Gastroesophageal sphincter (tissue), 3 donors: Measurements from ENCODE around the gene ISLR.

ENCODE experiments used
- EP300 ChIP-seq: sonication (generic); formaldehyde crosslinking; IDR thresholded peaks from one replicate; pipeline ENCODE4 v1.6.1; 2017; ENCODE audit warnings: antibody characterized with exemption, mild to moderate bottlenecking
- POLR2AphosphoS5 ChIP-seq: sonication (generic); formaldehyde crosslinking; IDR thresholded peaks from one replicate; pipeline ENCODE4 v1.6.1; 2017; ENCODE audit warnings: antibody characterized with exemption
- TF ChIP-seq, protein P1 (sequence below), 4 experiments: fragments of 200-600 bp in 2 of 4; fragments of 450-650 bp in 2 of 4; sonication (generic) in 1 of 4; IDR thresholded peaks; one replicate each; pipeline ENCODE4 v1.5.1; 2017 to 2019; ENCODE audit warnings: antibody characterized with exemption in 4 of 4, mild to moderate bottlenecking in 2 of 4, moderate library complexity in 2 of 4

DNA sequence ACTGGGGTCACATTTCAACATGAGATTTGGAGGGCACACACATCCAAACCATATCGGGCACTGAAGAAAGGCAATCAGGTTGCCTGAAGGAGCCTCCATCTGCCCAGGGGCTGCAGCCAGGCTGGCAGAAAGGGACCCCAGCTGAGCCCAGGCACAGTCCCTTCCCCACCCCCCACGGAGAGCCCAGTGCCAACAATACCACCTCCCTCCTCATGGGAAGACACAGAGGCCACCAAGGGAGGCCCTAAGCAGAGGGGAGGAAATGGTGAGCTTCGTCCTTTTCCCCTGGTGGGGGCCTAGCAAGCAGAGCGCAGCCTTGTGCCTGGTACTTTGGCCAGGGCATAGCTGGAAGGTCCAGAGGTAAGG lies 32.1 kb downstream of the ISLR start:
- TF ChIP-seq, protein P1, sequence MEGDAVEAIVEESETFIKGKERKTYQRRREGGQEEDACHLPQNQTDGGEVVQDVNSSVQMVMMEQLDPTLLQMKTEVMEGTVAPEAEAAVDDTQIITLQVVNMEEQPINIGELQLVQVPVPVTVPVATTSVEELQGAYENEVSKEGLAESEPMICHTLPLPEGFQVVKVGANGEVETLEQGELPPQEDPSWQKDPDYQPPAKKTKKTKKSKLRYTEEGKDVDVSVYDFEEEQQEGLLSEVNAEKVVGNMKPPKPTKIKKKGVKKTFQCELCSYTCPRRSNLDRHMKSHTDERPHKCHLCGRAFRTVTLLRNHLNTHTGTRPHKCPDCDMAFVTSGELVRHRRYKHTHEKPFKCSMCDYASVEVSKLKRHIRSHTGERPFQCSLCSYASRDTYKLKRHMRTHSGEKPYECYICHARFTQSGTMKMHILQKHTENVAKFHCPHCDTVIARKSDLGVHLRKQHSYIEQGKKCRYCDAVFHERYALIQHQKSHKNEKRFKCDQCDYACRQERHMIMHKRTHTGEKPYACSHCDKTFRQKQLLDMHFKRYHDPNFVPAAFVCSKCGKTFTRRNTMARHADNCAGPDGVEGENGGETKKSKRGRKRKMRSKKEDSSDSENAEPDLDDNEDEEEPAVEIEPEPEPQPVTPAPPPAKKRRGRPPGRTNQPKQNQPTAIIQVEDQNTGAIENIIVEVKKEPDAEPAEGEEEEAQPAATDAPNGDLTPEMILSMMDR (IDR thresholded peaks at IDR 0.05) = no peak
- TF ChIP-seq POLR2AphosphoS5 (no peak), EP300 (no peak)
